Sigmoid colon (tissue), 7 donors: ENCODE data around the gene ZNF674. TPM values are rescaled to one million over a fixed set of nuclear protein-coding genes. Genes with fewer than 3 reads are reported as not detected.

ENCODE experiments used
- DNase-seq: peaks from one replicate; pipeline ENCODE4 v3.0.0-alpha.2; 2019
- H3K27ac ChIP-seq, 4 donors: fragments of 200-600 bp; sonication (generic); one replicate each; pipeline ENCODE4 v1.5.1; 2016 to 2019; ENCODE audit warnings: mild to moderate bottlenecking in 1 of 4
- H3K27me3 ChIP-seq, 3 donors: fragments of 200-600 bp; sonication (generic); one replicate each; pipeline ENCODE4 v1.5.1; 2019; ENCODE audit warnings: mild to moderate bottlenecking in 1 of 3
- H3K36me3 ChIP-seq, 4 donors: fragments of 200-600 bp; sonication (generic); one replicate each; pipeline ENCODE4 v1.5.1; 2016 to 2019
- H3K4me1 ChIP-seq, 4 donors: fragments of 200-600 bp; sonication (generic); one replicate each; pipeline ENCODE4 v1.5.1; 2017 to 2019
- H3K4me3 ChIP-seq, 4 donors: fragments of 200-600 bp; sonication (generic); one replicate each; pipeline ENCODE4 v1.5.1; 2017 to 2019; ENCODE audit warnings: mild to moderate bottlenecking in 2 of 4, moderate library complexity in 1 of 4
- H3K9me3 ChIP-seq, 4 donors: fragments of 200-600 bp in 3 of 4; sonication (generic) in 3 of 4; one replicate each; pipeline versions ENCODE4 v1.5.1 to v1.6.1; 2013 to 2019
- EP300 ChIP-seq, 4 donors: sonication (generic); formaldehyde crosslinking; IDR thresholded peaks; one replicate each; pipeline ENCODE4 v1.6.1; 2017; ENCODE audit warnings: antibody characterized with exemption in 4 of 4
- POLR2A ChIP-seq, 2 donors: fragments of 450-650 bp; IDR thresholded peaks; one replicate each; pipeline ENCODE4 v1.6.1; 2016; ENCODE audit warnings: antibody characterized with exemption in 2 of 2, mild to moderate bottlenecking in 2 of 2, moderate library complexity in 2 of 2
- POLR2AphosphoS5 ChIP-seq, 4 donors: sonication (generic); formaldehyde crosslinking; IDR thresholded peaks; one replicate each; pipeline ENCODE4 v1.6.1; 2017; ENCODE audit warnings: antibody characterized with exemption in 4 of 4
- WGBS, 2 donors: extraction: QIAGEN DNeasy Blood & Tissue Kit; methylation state at CpG; one replicate each; pipeline ENCODE4 v1.1.7; 2013; 5-methylcytosine and 5-hydroxymethylcytosine counted together
- intact Hi-C: fragments of 100-400 bp; cut with DNase I; formaldehyde crosslinking; loops from one replicate; pipeline ENCODE4 v1.15.1; 2023
- polyA plus RNA-seq, 3 donors: library from polyadenylated mRNA; stranded (reverse); fragments of 200-250 nt; gene quantifications; one replicate each; pipeline ENCODE4 v1.2.3, GENCODE V29; 2013
- total RNA-seq, 4 donors: library from RNA; depleted of rRNA; stranded (reverse); fragments of >200 nt; gene quantifications; one replicate each; pipeline ENCODE4 v1.1.0, GENCODE V29; 2016
- TF ChIP-seq, protein P1 (sequence below), 4 experiments: fragments of 450-650 bp in 3 of 4; fragments of 200-600 bp in 1 of 4; IDR thresholded peaks; one replicate each; pipeline ENCODE4 v1.5.1; 2016 to 2019; ENCODE audit warnings: antibody characterized with exemption in 4 of 4, mild to moderate bottlenecking in 3 of 4, moderate library complexity in 2 of 4
- donor health status: healthy with polysubstance abuse.
- donor health status: Bipolar disorder and iron deficiency.
- donor health status: healthy.

Gene ZNF674
- total and polyA plus RNA-seq, 7 donors: 1.2 to 9.1 (median 3.0) TPM

DNA sequence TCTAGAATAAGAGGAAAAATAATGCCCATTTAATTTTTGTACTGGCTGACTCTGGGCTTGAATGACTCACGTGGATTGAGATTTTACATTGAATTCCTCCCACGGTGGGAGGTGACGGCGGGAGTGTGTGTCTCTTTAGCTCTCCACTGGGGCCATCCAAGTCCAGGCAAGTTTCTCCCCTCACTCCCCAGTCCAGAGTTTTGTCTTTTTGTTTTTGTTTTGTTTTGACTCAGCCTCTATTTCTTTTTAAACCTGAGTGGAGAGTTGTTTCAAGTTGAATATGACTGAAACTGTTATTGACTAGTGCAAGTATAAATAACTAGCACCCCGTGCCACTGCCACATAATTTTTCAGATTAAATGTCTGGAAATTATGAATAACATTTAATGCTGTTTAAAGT is 41.9 kb upstream of the ZNF674 start:
- WGBS, 2 donors: 62 to 77% methylated on average over 5 of the region's 5 CpGs
- Histone ChIP-seq H3K4me3 (no peak overlapping the region), H3K27me3 (no peaks in the 10 kb centered on the region), H3K9me3 (no peaks in the 10 kb centered on the region), H3K4me1 (peaks cover 0 to 6% (median 0%) of the 10 kb centered on the region in 4 donors), H3K27ac (peak overlapping the region in 2 of 4 donors; percentile 14 to 39), H3K36me3 (no peaks in the 10 kb centered on the region)
- intact Hi-C loops: no loop called here
- TF ChIP-seq EP300 (IDR thresholded peaks at IDR 0.05): no peak
- no peak for TF ChIP-seq POLR2A (IDR thresholded peaks at IDR 0.05)
- TF ChIP-seq, protein P1, sequence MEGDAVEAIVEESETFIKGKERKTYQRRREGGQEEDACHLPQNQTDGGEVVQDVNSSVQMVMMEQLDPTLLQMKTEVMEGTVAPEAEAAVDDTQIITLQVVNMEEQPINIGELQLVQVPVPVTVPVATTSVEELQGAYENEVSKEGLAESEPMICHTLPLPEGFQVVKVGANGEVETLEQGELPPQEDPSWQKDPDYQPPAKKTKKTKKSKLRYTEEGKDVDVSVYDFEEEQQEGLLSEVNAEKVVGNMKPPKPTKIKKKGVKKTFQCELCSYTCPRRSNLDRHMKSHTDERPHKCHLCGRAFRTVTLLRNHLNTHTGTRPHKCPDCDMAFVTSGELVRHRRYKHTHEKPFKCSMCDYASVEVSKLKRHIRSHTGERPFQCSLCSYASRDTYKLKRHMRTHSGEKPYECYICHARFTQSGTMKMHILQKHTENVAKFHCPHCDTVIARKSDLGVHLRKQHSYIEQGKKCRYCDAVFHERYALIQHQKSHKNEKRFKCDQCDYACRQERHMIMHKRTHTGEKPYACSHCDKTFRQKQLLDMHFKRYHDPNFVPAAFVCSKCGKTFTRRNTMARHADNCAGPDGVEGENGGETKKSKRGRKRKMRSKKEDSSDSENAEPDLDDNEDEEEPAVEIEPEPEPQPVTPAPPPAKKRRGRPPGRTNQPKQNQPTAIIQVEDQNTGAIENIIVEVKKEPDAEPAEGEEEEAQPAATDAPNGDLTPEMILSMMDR (IDR thresholded peaks at IDR 0.05): no peak
- no peak for TF ChIP-seq POLR2AphosphoS5 (IDR thresholded peaks at IDR 0.05)
- DNase-seq: no peak

DNA sequence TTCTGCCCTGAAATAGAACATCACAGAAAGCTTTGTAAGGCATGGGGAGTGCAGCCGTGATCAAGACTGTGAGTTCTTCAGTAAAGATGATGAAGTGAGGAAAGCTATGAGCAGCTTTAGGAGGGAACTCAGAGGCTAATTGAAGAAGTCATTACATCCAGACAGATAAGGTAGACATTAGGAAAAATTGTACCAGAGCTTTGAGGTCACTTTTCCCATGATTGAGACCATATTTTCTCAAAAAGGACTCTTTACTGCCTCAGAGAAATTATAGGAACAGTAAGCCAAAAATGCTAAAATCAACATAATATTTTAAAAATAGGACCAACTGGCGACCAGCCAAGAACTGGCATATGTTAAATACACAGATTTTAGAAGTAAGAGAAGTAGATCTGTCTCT is 39.5 kb upstream of the ZNF674 start:
- Histone ChIP-seq H3K9me3 (no peaks in the 10 kb centered on the region), H3K27me3 (no peaks in the 10 kb centered on the region), H3K4me3 (no peak overlapping the region), H3K36me3 (no peaks in the 10 kb centered on the region), H3K4me1 (peaks cover 0 to 6% (median 0%) of the 10 kb centered on the region in 4 donors), H3K27ac (no peak overlapping the region)
- intact Hi-C loops: loop anchor here (5.0 kb wide), 1 partner anchor 48 kb away; no protein-coding TSS in a partner anchor
- 90 to 91% methylated on average over 2 of the region's 2 CpGs for WGBS, 2 donors
- no peak for DNase-seq
- TF ChIP-seq EP300 (IDR thresholded peaks at IDR 0.05) (no peak), POLR2A (IDR thresholded peaks at IDR 0.05) (no peak), POLR2AphosphoS5 (IDR thresholded peaks at IDR 0.05) (no peak)
- TF ChIP-seq, protein P1 (IDR thresholded peaks at IDR 0.05): no peak

DNA sequence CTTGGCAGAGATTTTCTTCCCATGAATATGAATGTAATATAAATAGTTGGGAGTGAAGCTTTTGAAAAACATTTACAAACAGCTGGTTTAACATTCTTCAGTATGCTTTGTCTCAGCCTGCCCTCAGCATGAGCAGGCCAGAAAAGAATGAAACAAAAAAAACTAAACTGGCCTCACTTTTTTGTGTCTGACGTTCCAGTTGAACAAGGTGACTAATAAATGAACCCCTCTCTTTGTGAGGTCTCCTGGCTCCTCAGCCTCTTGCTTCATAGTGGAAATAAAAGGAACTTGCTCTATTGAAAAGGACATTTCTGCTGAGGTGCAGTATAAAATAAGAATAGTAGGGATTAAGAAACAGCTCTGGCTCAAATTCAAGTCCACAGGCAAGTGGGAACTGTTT is 37.7 kb upstream of the ZNF674 start:
- no peaks in the 10 kb centered on the region for H3K36me3 ChIP-seq
- H3K27me3 ChIP-seq: no peaks in the 10 kb centered on the region
- H3K4me1 ChIP-seq: peaks cover 0 to 6% (median 0%) of the 10 kb centered on the region in 4 donors
- H3K27ac ChIP-seq: peak overlapping the region; percentile 8 to 73 (median 33)
- 61 to 67% methylated on average over 1 of the region's 1 CpG for WGBS, 2 donors
- DNase-seq: no peak
- H3K4me3 ChIP-seq: no peak overlapping the region
- TF ChIP-seq POLR2A (IDR thresholded peaks at IDR 0.05) (no peak), POLR2AphosphoS5 (IDR thresholded peaks at IDR 0.05) (peak in 1 of 4 donors; percentile 35)
- TF ChIP-seq, protein P1 (IDR thresholded peaks at IDR 0.05): no peak
- intact Hi-C loops: loop anchor here (5.0 kb wide), 1 partner anchor 49 kb away; no protein-coding TSS in a partner anchor
- no peaks in the 10 kb centered on the region for H3K9me3 ChIP-seq

DNA sequence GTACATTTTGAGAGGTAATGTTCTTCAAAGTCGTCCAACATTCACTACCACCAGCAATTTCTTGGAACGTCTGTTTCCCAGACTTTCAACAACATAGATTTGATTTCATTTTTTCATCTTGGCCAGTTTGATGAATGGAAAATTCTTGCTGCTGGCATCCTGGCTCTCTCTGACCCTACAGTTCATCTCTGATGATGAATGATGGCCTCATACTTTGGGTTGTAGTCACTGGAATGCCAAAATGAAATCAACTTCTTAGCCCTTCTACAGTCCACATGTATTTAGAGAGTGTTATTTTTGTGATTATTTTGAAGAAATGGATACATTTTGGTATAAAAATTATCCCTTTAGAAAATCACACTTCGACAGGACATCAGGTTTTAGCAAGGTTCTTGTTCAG is 37.1 kb upstream of the ZNF674 start:
- TF ChIP-seq, protein P1 (IDR thresholded peaks at IDR 0.05): no peak
- TF ChIP-seq EP300 (IDR thresholded peaks at IDR 0.05) (no peak), POLR2AphosphoS5 (IDR thresholded peaks at IDR 0.05) (no peak)
- intact Hi-C loops: loop anchor here (5.0 kb wide), 1 partner anchor 50 kb away; no protein-coding TSS in a partner anchor

DNA sequence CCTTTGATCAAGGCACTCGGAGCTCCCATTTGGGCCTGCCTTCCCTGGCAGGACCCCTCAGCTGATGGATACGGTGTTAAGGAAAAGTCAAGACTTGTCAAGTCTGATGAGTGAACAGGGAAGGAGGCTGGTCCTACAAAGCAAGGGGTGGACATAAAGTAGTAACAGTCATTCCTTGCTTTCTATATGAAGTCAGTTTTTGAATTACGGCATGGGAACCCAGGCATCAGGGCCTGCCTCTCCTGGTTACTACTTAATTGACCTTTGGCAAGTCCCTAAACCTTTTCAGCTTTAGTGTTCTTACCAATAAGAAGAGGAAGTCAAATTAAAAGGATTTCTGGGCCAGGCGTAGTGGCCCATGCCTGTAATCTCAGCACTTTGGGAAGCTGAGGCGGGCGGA is 35.4 kb upstream of the ZNF674 start:
- Histone ChIP-seq H3K36me3 (no peaks in the 10 kb centered on the region), H3K4me1 (peaks cover 0 to 6% (median 0%) of the 10 kb centered on the region in 4 donors), H3K4me3 (no peak overlapping the region), H3K9me3 (no peaks in the 10 kb centered on the region), H3K27ac (no peak overlapping the region), H3K27me3 (no peaks in the 10 kb centered on the region)
- intact Hi-C loops: loop anchor here (5.0 kb wide), 1 partner anchor 52 kb away; no protein-coding TSS in a partner anchor
- TF ChIP-seq POLR2AphosphoS5 (IDR thresholded peaks at IDR 0.05) (no peak), EP300 (IDR thresholded peaks at IDR 0.05) (no peak), POLR2A (IDR thresholded peaks at IDR 0.05) (no peak)
- TF ChIP-seq, protein P1 (IDR thresholded peaks at IDR 0.05): no peak
- WGBS, 2 donors: 87 to 96% methylated on average over 6 of the region's 6 CpGs
- no peak for DNase-seq

More for the DNA sequence above, 37.1 kb upstream of the ZNF674 start:
- H3K4me1 ChIP-seq: peaks cover 0 to 6% (median 0%) of the 10 kb centered on the region in 4 donors
- H3K27ac ChIP-seq: peak overlapping the region; percentile 8 to 73 (median 26)
- no peaks in the 10 kb centered on the region for H3K9me3 ChIP-seq
- WGBS, 2 donors: 83 to 87% methylated on average over 3 of the region's 3 CpGs
- H3K27me3 ChIP-seq: no peaks in the 10 kb centered on the region
- no peak for DNase-seq
- H3K4me3 ChIP-seq: no peak overlapping the region
- no peaks in the 10 kb centered on the region for H3K36me3 ChIP-seq
